CD14-positive monocyte (primary cell): ENCODE data around the gene MRPS30. TPM values are rescaled to one million over a fixed set of nuclear protein-coding genes. Genes with fewer than 3 reads are reported as not detected.

Experiments
- DNase-seq, 3 donors: peaks; one replicate each; pipeline ENCODE4 v3.0.0-alpha.2; 2011 to 2022
- H2AFZ ChIP-seq: 2 replicates; pipeline ENCODE4 v1.6.0; 2012; ENCODE audit warnings: mild to moderate bottlenecking, low read depth, low read length, inconsistent platforms; ENCODE audit not compliant: insufficient read depth, poor library complexity, severe bottlenecking
- H3K27ac ChIP-seq, 2 donors: 1 replicate in 1 of 2; 2 replicates in 1 of 2; pipeline ENCODE4 v1.5.1; 2012 to 2013; ENCODE audit warnings: low read length in 2 of 2, control low read depth in 1 of 2, inconsistent platforms in 1 of 2, low read depth in 1 of 2, mild to moderate bottlenecking in 1 of 2
- H3K27me3 ChIP-seq, 2 donors: one replicate each; pipeline versions ENCODE4 v1.6.0 to v1.6.1; 2011 to 2013; ENCODE audit warnings: low read length in 2 of 2; ENCODE audit not compliant: control insufficient read depth in 2 of 2, insufficient read depth in 2 of 2
- H3K36me3 ChIP-seq, 2 donors: replicated peaks in 1 of 2; 1 replicate in 1 of 2; 2 replicates in 1 of 2; pipeline versions ENCODE4 v1.5.1 to v1.6.1; 2012 to 2013; ENCODE audit warnings: low read length in 2 of 2, control low read depth in 1 of 2, inconsistent platforms in 1 of 2, mild to moderate bottlenecking in 1 of 2; ENCODE audit not compliant: insufficient read depth in 2 of 2, control insufficient read depth in 1 of 2
- H3K4me1 ChIP-seq, 2 donors: 1 replicate in 1 of 2; 2 replicates in 1 of 2; pipeline versions ENCODE4 v1.5.1 to v1.6.1; 2012 to 2013; ENCODE audit warnings: low read length in 2 of 2, control low read depth in 1 of 2, inconsistent platforms in 1 of 2, mild to moderate bottlenecking in 1 of 2, moderate library complexity in 1 of 2; ENCODE audit not compliant: insufficient read depth in 2 of 2, control insufficient read depth in 1 of 2
- H3K4me2 ChIP-seq: replicated peaks from 2 replicates; pipeline ENCODE3; 2012; ENCODE audit warnings: low read length, moderate library complexity, mild to moderate bottlenecking; ENCODE audit not compliant: poor library complexity, severe bottlenecking; ENCODE audit errors: extremely low read depth
- H3K4me3 ChIP-seq, 3 experiments: fragments of 200-600 bp in 1 of 3; sonication (generic) in 1 of 3; replicated peaks in 1 of 3; 1 replicate in 2 of 3; 2 replicates in 1 of 3; pipeline ENCODE4 v1.5.1; 2011 to 2013; ENCODE audit warnings: low read length in 3 of 3, mild to moderate bottlenecking in 3 of 3, control low read depth in 2 of 3, low read depth in 2 of 3, inconsistent platforms in 1 of 3, moderate library complexity in 1 of 3
- H3K79me2 ChIP-seq: 2 replicates; pipeline ENCODE4 v1.6.0; 2012; ENCODE audit warnings: mild to moderate bottlenecking, control low read depth, inconsistent platforms, low read length, moderate library complexity; ENCODE audit not compliant: insufficient read depth
- H3K9ac ChIP-seq: 2 replicates; pipeline ENCODE4 v1.6.0; 2017; ENCODE audit warnings: low read length, mild to moderate bottlenecking; ENCODE audit not compliant: insufficient read depth, poor library complexity, severe bottlenecking
- H3K9me3 ChIP-seq, 2 donors: replicated peaks in 1 of 2; 1 replicate in 1 of 2; 2 replicates in 1 of 2; pipeline versions ENCODE4 v1.5.1 to v1.6.1; 2012 to 2013; ENCODE audit warnings: low read length in 2 of 2, control low read depth in 1 of 2; ENCODE audit not compliant: control insufficient read depth in 1 of 2, insufficient read depth in 1 of 2
- H4K20me1 ChIP-seq: 2 replicates; pipeline ENCODE4 v1.6.0; 2012; ENCODE audit warnings: mild to moderate bottlenecking, low read length, control low read depth, moderate library complexity; ENCODE audit not compliant: insufficient read depth
- H3K27ac Mint-ChIP-seq, 7 donors: one replicate each; pipeline ENCODE4 v1.8.0; 2020; ENCODE audit warnings: mild to moderate bottlenecking in 7 of 7, mixed read lengths in 7 of 7, moderate library complexity in 6 of 7, inconsistent platforms in 2 of 7
- H3K27me3 Mint-ChIP-seq, 3 donors: one replicate each; pipeline ENCODE4 v1.8.0; 2021 to 2022; ENCODE audit warnings: low read depth in 3 of 3, mild to moderate bottlenecking in 3 of 3, mixed read lengths in 3 of 3, moderate library complexity in 3 of 3, inconsistent platforms in 1 of 3
- H3K36me3 Mint-ChIP-seq, 2 donors: one replicate each; pipeline ENCODE4 v1.8.0; 2020; ENCODE audit warnings: mixed read lengths in 2 of 2, inconsistent platforms in 1 of 2, mild to moderate bottlenecking in 1 of 2
- H3K4me1 Mint-ChIP-seq: one replicate; pipeline ENCODE4 v1.8.0; 2020; ENCODE audit warnings: mild to moderate bottlenecking, mixed read lengths
- H3K4me3 Mint-ChIP-seq, 2 donors: one replicate each; pipeline ENCODE4 v1.8.0; 2020; ENCODE audit warnings: mild to moderate bottlenecking in 2 of 2, mixed read lengths in 2 of 2, moderate library complexity in 1 of 2
- H3K9me3 Mint-ChIP-seq, 7 donors: one replicate each; pipeline ENCODE4 v1.8.0; 2020 to 2022; ENCODE audit warnings: mixed read lengths in 7 of 7, mild to moderate bottlenecking in 6 of 7, moderate library complexity in 6 of 7, inconsistent platforms in 2 of 7
- WGBS: methylation state at CpG from one replicate; pipeline ENCODE4 v1.1.5; 2013; ENCODE audit warnings: missing lambda C conversion rate; ENCODE audit not compliant: insufficient coverage; 5-methylcytosine and 5-hydroxymethylcytosine counted together
- intact Hi-C, 2 donors: fragments of 100-400 bp; cut with micrococcal nuclease; formaldehyde crosslinking; loops; one replicate each; pipeline versions ENCODE4 v1.15.0 to v1.15.1; 2023
- polyA plus RNA-seq, 3 donors: library from polyadenylated mRNA; depleted of rRNA in 1 of 3; unstranded in 2 of 3; stranded (reverse) in 1 of 3; fragments of 300-500 nt in 2 of 3; fragments of >200 nt in 1 of 3; fragmentation: Illumina TruSeq in 2 of 3; gene quantifications; 1 replicate in 2 of 3; 2 replicates in 1 of 3; pipeline ENCODE4 v1.2.3, GENCODE V29; 2012 to 2021
- TF ChIP-seq, protein P1 (sequence below): fragments of 200-600 bp; IDR thresholded peaks from one replicate; pipeline ENCODE4 v1.8.0; 2022; ENCODE audit warnings: antibody characterized with exemption, mild to moderate bottlenecking

Gene MRPS30
- polyA plus RNA-seq, 3 donors: 8.8 to 28.1 (median 24.7) TPM

DNA sequence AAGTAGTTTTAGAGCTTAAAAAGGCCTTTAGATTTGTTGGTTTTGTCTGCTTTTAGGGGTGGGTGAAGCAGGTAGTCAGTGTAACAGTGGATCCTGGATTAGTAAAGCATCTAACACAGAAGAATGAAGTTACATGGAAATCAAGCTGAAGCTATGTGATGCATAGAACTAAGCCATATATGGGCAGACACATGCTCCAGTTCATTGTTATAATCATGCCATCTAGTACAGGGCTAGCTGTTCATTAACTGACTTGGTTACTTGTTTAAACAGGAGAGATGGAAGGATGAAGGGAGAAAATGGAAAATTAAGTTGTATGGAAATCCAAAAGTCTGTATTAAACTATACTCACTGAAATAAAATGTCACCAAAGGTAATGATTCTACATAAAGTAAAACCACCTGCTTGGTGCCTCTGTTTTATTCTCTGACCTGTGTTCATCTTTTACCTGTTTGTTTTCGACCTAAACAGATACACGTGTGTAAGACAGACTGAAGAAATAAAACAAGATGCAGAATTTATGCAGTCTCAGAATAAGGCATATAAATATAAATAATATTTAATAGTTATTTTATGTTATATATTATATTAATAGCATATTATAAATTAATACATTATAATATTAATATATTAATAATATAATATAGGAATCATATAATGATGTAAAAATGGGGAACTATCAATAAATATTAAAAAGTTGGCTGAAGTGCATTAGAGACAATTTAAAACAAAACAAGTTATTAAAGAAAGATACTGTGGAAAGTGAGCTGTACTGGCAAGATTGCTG, 33.9 kb downstream of the MRPS30 start:
- no peak overlapping the region for H3K4me3 ChIP-seq
- no peak overlapping the region for H3K9ac ChIP-seq
- intact Hi-C loops: no loop called here
- H3K4me2 ChIP-seq: no peak overlapping the region
- H3K27ac ChIP-seq: no peak overlapping the region
- Mint-ChIP-seq H3K27me3 (no peaks in the 10 kb centered on the region), H3K36me3 (no peaks in the 10 kb centered on the region), H3K27ac (no peak overlapping the region), H3K9me3 (peaks cover 4 to 12% (median 10%) of the 10 kb centered on the region in 7 donors), H3K4me1 (no peaks in the 10 kb centered on the region), H3K4me3 (no peak overlapping the region)
- H3K9me3 ChIP-seq: peaks cover 8 to 10% of the 10 kb centered on the region in 2 donors
- no peak for DNase-seq
- H2AFZ ChIP-seq: no peak overlapping the region
- WGBS: no CpG with 5 or more reads among the region's 2 CpGs
- H3K27me3 ChIP-seq: no peaks in the 10 kb centered on the region
- TF ChIP-seq, protein P1, sequence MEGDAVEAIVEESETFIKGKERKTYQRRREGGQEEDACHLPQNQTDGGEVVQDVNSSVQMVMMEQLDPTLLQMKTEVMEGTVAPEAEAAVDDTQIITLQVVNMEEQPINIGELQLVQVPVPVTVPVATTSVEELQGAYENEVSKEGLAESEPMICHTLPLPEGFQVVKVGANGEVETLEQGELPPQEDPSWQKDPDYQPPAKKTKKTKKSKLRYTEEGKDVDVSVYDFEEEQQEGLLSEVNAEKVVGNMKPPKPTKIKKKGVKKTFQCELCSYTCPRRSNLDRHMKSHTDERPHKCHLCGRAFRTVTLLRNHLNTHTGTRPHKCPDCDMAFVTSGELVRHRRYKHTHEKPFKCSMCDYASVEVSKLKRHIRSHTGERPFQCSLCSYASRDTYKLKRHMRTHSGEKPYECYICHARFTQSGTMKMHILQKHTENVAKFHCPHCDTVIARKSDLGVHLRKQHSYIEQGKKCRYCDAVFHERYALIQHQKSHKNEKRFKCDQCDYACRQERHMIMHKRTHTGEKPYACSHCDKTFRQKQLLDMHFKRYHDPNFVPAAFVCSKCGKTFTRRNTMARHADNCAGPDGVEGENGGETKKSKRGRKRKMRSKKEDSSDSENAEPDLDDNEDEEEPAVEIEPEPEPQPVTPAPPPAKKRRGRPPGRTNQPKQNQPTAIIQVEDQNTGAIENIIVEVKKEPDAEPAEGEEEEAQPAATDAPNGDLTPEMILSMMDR: no peak
- H3K79me2 ChIP-seq: no peaks in the 10 kb centered on the region
- no peaks in the 10 kb centered on the region for H3K36me3 ChIP-seq
- no peaks in the 10 kb centered on the region for H3K4me1 ChIP-seq
- H4K20me1 ChIP-seq: no peaks in the 10 kb centered on the region

DNA sequence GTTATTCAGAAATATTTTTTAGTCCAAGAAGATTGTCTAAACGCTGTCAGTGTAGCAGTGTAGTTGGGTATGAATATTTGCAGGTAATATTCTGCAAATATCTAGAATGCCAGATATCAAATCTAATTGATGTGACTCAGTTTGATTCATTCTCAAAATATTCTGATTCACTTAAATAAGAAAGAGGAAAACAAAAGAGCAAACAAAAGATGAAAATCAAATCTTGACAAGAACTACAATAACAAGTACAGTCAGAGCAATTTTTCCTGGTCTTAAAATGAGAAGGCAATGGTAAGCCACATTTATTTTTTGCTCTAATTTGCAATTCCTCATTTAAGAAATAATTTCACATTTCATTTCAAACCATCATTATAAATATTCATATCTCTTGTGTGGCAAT, 36.0 kb downstream of the MRPS30 start:
- no peak overlapping the region for H3K9ac ChIP-seq
- no peaks in the 10 kb centered on the region for H4K20me1 ChIP-seq
- intact Hi-C loops: no loop called here
- no peaks in the 10 kb centered on the region for H3K27me3 ChIP-seq
- H3K4me2 ChIP-seq: no peak overlapping the region
- H2AFZ ChIP-seq: no peak overlapping the region
- H3K4me1 ChIP-seq: no peaks in the 10 kb centered on the region
- H3K36me3 Mint-ChIP-seq: no peaks in the 10 kb centered on the region
- TF ChIP-seq, protein P1: no peak
- peaks cover 0 to 4% (median 3%) of the 10 kb centered on the region in 7 donors for H3K9me3 Mint-ChIP-seq
- no peak for DNase-seq
- H3K27ac ChIP-seq: no peak overlapping the region
- peaks cover 0 to under 1% of the 10 kb centered on the region in 2 donors for H3K9me3 ChIP-seq
- no peaks in the 10 kb centered on the region for H3K27me3 Mint-ChIP-seq
- H3K4me3 Mint-ChIP-seq: no peak overlapping the region
- H3K36me3 ChIP-seq: no peaks in the 10 kb centered on the region
- no peak overlapping the region for H3K4me3 ChIP-seq
- no peak overlapping the region for H3K27ac Mint-ChIP-seq
- H3K4me1 Mint-ChIP-seq: no peaks in the 10 kb centered on the region
- no peaks in the 10 kb centered on the region for H3K79me2 ChIP-seq
- WGBS: no CpG with 5 or more reads among the region's 1 CpG
